HL-60 (cell line): ENCODE measurements around the gene LGR6.

Source experiments
- DNase-seq, 2 experiments: peaks; one replicate each; pipeline ENCODE4 v3.0.0-alpha.2; 2010 to 2020; ENCODE audit warnings: low read depth in 1 of 2, low spot score in 1 of 2
- H3K27ac ChIP-seq: fragments of 250-450 bp; sonication (Bioruptor Pico); replicated peaks from 2 replicates; pipeline ENCODE4 v1.5.1; 2020; ENCODE audit warnings: mild to moderate bottlenecking, moderate library complexity
- H3K27me3 ChIP-seq: fragments of 250-450 bp; sonication (Bioruptor Pico); 2 replicates; pipeline ENCODE4 v1.5.1; 2021; ENCODE audit warnings: mild to moderate bottlenecking, moderate library complexity; ENCODE audit not compliant: insufficient read depth, poor library complexity, severe bottlenecking
- H3K4me3 ChIP-seq: replicated peaks from 2 replicates; pipeline ENCODE4 v1.5.1; 2011; ENCODE audit warnings: mild to moderate bottlenecking, control low read depth, low read length; ENCODE audit not compliant: insufficient read depth
- CTCF ChIP-seq: IDR thresholded peaks from one replicate; pipeline ENCODE4 v1.5.1; 2011; ENCODE audit warnings: low read length, control low read depth, inconsistent platforms; ENCODE audit not compliant: insufficient read depth
- GABPA ChIP-seq: IDR thresholded peaks from 2 replicates; pipeline ENCODE4 v1.6.1; 2012; ENCODE audit warnings: low read depth
- POLR2AphosphoS5 ChIP-seq: IDR thresholded peaks from 2 replicates; pipeline ENCODE4 v1.6.1; 2012; ENCODE audit warnings: low read depth
- REST ChIP-seq: IDR thresholded peaks from 2 replicates; pipeline ENCODE4 v1.6.1; 2012; ENCODE audit warnings: low read depth; ENCODE audit not compliant: insufficient replicate concordance
- SPI1 ChIP-seq: IDR thresholded peaks from 2 replicates; pipeline ENCODE4 v1.6.1; 2012; ENCODE audit warnings: low read depth, mild to moderate bottlenecking, borderline replicate concordance

LGR6 gene

GRCh38 chr1:202278751-202279150 is 85.2 kb downstream of the LGR6 start:
- Histone ChIP-seq H3K27ac (no peak overlapping the region), H3K27me3 (peaks cover 8% of the 10 kb centered on the region), H3K4me3 (no peak overlapping the region)
- no peak for DNase-seq
- TF ChIP-seq GABPA (no peak), CTCF (no peak), SPI1 (no peak), REST (no peak), POLR2AphosphoS5 (no peak)

- no peak for DNase-seq
- Histone ChIP-seq H3K27ac (no peak overlapping the region), H3K4me3 (no peak overlapping the region), H3K27me3 (peaks cover 11% of the 10 kb centered on the region)
- TF ChIP-seq REST (no peak), SPI1 (no peak), POLR2AphosphoS5 (no peak), GABPA (no peak), CTCF (no peak)
Observed at GRCh38 chr1:202279806-202280205, 86.2 kb downstream of the LGR6 start.

GRCh38 chr1:202280595-202280994 is 87.0 kb downstream of the LGR6 start:
- Histone ChIP-seq H3K27me3 (peaks cover 11% of the 10 kb centered on the region), H3K27ac (no peak overlapping the region), H3K4me3 (no peak overlapping the region)
- TF ChIP-seq REST (no peak), POLR2AphosphoS5 (no peak), GABPA (no peak), SPI1 (no peak), CTCF (no peak)
- DNase-seq, result no peak
